ENCODE measurements around the gene ZBTB7A. TPM values are rescaled to one million over a fixed set of nuclear protein-coding genes. Genes with fewer than 3 reads are reported as not detected.
A peak's percentile ranks its signal among the peaks of the same experiment; 100 is the strongest.

The ZBTB7A gene
- total RNA-seq, 2 experiments from 2014 or later, result 67.4 to 72.6 TPM

DNA sequence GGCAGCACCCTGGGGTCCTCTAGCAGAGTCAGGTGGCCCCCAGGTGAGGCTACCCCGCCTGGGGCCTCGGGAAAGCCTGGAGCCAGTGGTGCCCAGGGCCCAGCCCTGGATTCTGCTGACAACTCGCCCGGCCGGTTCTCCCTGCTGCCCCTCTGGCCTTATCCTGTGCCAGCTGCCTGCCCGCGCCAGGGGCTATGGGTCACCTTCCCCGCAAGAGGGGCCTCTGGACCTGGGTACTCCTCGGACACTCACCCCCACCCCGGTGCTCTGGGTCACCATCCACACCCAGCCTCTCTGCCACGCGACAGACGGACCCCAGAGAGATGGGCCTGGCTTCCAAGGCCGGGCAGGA lies 24.0 kb downstream of the ZBTB7A start:
- Mint-ChIP-seq H3K9me3 (ENCODE audit: low read depth) (no peaks in the 10 kb centered on the region), H3K27ac (no peak overlapping the region), H3K4me3 (no peak overlapping the region), H3K27me3 (no peaks in the 10 kb centered on the region), H3K4me1 (peaks cover 3% of the 10 kb centered on the region), H3K36me3 (peaks cover 12% of the 10 kb centered on the region)
- CTCF ChIA-PET, result no interaction called here
- ATAC-seq (no peak), DNase-seq (no peak)

DNA sequence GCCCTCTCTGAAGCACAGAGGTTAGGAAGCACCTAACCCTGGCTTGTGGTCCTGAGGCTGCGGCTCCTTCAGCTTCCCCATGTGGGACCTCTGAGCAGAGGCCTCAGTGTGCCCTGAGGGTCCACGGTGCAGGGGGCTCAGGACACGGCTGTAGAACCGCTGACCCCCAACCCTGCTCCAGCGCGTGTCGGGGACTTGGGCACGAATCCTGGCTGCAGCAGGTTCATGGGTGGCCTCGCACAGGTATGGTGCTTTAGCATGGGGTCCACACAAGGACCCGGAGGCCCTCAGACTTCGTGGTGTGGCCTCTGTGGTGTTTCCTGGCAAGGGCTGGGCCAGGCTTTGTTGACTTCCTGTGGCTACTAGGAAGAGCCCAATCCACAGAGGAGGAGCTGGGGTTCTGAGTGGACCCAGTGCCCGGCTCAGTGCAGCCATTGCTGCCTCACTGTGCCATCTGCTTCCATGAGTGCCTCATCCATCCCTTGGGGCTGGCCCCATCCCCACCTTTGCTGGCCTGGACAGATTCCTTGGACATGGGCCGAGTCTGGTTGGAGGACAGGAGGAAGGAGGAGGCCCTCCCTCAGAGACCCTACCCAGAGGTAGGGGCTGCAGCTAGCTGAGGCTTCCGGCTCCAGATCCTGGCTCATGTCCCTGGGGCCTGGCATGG lies 24.5 kb downstream of the ZBTB7A start:
- no peak for ATAC-seq
- peaks cover 15% of the 10 kb centered on the region for H3K36me3 Mint-ChIP-seq
- H3K27me3 Mint-ChIP-seq, result no peaks in the 10 kb centered on the region
- H3K27ac Mint-ChIP-seq, result no peak overlapping the region
- H3K4me3 Mint-ChIP-seq, result no peak overlapping the region
- H3K4me1 Mint-ChIP-seq, result peaks cover 3% of the 10 kb centered on the region
- CTCF ChIA-PET, result no interaction called here
- no peaks in the 10 kb centered on the region for H3K9me3 Mint-ChIP-seq (ENCODE audit: low read depth)
- no peak for DNase-seq

- peaks cover 10% of the 10 kb centered on the region for H3K36me3 Mint-ChIP-seq
- H3K27ac Mint-ChIP-seq, result peak overlapping the region; percentile 45
- ATAC-seq, result no peak
Observed at GRCh38 chr19:4038661-4039423, 27.9 kb downstream of the ZBTB7A start.

DNA sequence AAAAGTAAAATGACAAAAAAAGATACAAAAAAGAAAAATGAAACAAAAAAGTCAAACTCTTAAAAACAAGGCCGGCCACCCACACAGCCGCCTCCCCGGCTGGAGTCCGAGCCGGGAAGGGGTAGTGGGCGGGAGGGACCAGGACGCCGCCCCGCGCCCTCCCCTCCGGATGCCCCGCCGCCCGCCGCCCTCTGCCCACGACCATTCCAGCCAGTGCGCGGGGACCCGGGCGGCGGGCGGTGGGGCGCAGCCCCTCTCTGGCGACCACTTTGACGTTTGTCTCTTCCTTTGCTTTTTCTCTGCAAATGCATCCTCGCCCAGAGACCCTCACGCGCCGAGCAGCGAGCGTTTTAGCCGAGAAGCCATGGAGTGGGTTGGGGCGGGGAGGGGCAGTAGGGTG lies 28.6 kb downstream of the ZBTB7A start:
- CTCF ChIA-PET, result no interaction called here
- Mint-ChIP-seq H3K27me3 (no peaks in the 10 kb centered on the region), H3K36me3 (peaks cover 10% of the 10 kb centered on the region), H3K4me1 (peaks cover 2% of the 10 kb centered on the region), H3K4me3 (no peak overlapping the region), H3K27ac (no peak overlapping the region), H3K9me3 (ENCODE audit: low read depth) (no peaks in the 10 kb centered on the region)
- ATAC-seq, result no peak
- DNase-seq, result no peak

More at GRCh38 chr19:4038661-4039423, 27.9 kb downstream of the ZBTB7A start:
- H3K4me1 Mint-ChIP-seq, result peaks cover 2% of the 10 kb centered on the region
- H3K4me3 Mint-ChIP-seq, result no peak overlapping the region
- CTCF ChIA-PET, result interaction anchor here (1.9 kb wide), 1 partner anchor 51 kb away, joined by 5 read pairs; no protein-coding TSS in a partner anchor
- DNase-seq, result no peak
- no peaks in the 10 kb centered on the region for H3K9me3 Mint-ChIP-seq (ENCODE audit: low read depth)
- no peaks in the 10 kb centered on the region for H3K27me3 Mint-ChIP-seq

- H3K9me3 Mint-ChIP-seq (ENCODE audit: low read depth), result no peaks in the 10 kb centered on the region
- H3K27me3 Mint-ChIP-seq, result no peaks in the 10 kb centered on the region
- H3K4me3 Mint-ChIP-seq, result no peak overlapping the region
- H3K36me3 Mint-ChIP-seq, result peaks cover 8% of the 10 kb centered on the region
- no peak for ATAC-seq
- CTCF ChIA-PET, result no interaction called here
- no peak overlapping the region for H3K27ac Mint-ChIP-seq
- DNase-seq, result no peak
- no peaks in the 10 kb centered on the region for H3K4me1 Mint-ChIP-seq
Observed at GRCh38 chr19:4037301-4037949, 29.3 kb downstream of the ZBTB7A start.

DNA sequence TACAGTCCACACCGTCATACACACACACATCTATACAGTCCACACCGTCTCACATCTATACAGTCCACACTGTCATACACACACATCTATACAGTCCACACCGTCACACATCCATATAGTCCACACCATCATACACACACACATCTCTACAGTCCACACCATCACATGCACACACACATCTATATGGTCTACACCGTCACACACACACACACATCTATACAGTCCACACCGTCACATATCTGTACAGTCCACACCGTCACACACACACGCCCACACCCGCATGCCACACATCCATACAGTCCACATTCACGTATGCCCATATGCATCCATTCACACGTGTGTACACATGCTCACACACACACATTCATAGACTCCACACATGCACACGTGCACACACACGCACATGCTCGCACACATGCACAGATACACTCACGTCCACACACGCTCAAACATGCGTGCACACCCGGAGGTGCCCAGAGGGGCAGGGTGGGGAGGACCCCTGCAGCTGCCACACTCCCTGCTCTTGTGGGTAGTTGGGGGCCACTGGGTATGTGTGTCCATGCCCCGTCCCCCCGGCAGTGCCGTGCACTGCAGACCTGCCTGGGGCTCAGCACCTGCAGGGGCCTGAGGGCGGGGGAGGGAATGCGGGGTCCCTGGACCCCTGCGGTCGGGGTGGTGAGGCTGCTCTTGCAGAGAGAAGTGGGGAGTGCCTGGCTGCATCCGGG lies 30.0 kb downstream of the ZBTB7A start:
- ATAC-seq, result no peak
- CTCF ChIA-PET, result no interaction called here
- Mint-ChIP-seq H3K9me3 (ENCODE audit: low read depth) (no peaks in the 10 kb centered on the region), H3K4me3 (no peak overlapping the region), H3K27me3 (no peaks in the 10 kb centered on the region), H3K4me1 (no peaks in the 10 kb centered on the region), H3K27ac (no peak overlapping the region), H3K36me3 (peaks cover 8% of the 10 kb centered on the region)
- DNase-seq, result no peak

GRCh38 chr19:4035582-4035981 lies 31.1 kb downstream of the ZBTB7A start:
- H3K9me3 Mint-ChIP-seq (ENCODE audit: low read depth), result no peaks in the 10 kb centered on the region
- H3K4me3 Mint-ChIP-seq, result no peak overlapping the region
- no peaks in the 10 kb centered on the region for H3K27me3 Mint-ChIP-seq
- DNase-seq, result no peak
- no peak overlapping the region for H3K27ac Mint-ChIP-seq
- no peaks in the 10 kb centered on the region for H3K4me1 Mint-ChIP-seq
- CTCF ChIA-PET, result no interaction called here
- ATAC-seq, result peak; percentile 12
- H3K36me3 Mint-ChIP-seq, result peaks cover 8% of the 10 kb centered on the region

DNA sequence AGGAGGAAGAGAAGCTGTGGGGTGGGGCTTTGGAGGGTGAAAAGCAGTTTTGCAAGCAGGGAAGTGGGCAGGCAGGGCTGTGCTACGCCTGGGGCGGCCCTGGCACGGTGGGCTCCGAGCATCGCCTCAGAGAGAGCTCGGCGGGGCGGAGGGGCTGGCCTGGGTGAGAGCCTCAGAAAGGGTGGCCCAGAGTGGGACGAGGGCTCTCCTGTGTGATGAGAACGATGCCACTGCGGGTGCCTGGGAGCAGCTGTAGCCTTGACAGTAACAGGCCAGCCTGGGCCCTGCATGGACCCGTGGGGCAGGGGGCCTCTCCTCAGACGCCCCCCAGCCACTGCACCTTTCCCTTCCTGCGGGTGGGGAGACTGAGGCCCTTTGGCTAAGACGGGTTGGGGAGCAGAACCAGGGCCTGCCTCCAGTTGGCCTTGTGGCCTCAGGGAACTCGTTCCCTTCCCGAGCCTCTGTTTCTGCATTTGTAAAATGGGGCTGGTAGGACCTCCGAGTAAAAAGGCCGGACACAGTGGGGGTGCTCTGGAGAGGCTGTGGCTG lies 31.6 kb downstream of the ZBTB7A start:
- Mint-ChIP-seq H3K36me3 (peaks cover 6% of the 10 kb centered on the region), H3K27me3 (no peaks in the 10 kb centered on the region), H3K27ac (no peak overlapping the region), H3K4me1 (no peaks in the 10 kb centered on the region), H3K9me3 (ENCODE audit: low read depth) (no peaks in the 10 kb centered on the region), H3K4me3 (no peak overlapping the region)
- CTCF ChIA-PET, result no interaction called here
- peak; percentile 22 for ATAC-seq
- no peak for DNase-seq

DNA sequence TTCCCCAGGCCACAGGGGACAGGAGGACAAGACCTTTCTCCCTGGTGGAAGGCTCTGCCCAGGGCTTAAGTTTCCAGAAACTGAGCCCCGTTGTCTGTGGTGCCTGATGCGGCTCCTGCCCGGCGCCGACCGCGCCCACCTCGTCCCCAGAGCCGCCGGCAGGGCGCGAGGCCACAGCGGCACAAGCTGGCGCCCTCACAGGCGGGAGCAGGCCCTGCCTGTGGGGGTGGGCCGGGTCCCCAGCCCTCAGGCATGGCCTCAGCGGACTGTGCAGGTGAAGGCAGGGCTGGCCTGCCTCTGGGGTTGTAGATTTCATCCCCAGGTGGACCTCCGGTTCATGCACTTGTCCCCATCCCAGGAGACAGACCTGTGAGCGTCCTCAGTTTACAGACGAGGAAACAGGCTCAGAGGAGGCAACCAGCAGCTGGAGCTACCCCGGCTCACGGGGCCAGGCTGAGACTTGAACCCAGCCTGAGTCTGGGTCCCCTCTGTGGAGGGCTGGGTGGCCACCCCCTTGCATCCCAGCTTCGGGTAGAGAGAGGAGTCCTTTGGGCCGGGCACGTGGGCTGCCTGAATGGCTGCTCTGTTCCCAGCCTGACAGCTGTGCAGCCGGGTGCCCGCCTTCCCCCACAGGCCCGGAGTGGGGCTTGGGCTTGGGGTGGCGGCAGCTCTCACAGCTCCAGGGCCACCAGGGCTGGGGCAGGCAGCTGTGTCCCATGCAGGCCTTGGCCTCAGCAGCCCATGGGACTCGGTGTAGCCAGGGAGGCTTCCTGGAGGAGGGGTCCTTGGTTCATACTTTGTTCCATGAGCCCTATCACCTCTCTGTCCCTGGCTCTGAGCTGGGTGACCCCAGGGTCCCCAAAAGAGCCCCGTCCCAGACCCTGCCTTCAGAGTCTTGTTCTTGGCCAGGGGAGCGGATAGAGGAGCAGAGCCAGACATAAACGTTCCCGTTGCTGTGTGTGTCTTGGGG lies 32.4 kb downstream of the ZBTB7A start:
- DNase-seq, result no peak
- peaks cover 5% of the 10 kb centered on the region for H3K36me3 Mint-ChIP-seq
- no peak overlapping the region for H3K4me3 Mint-ChIP-seq
- ATAC-seq, result no peak
- H3K27me3 Mint-ChIP-seq, result no peaks in the 10 kb centered on the region
- H3K9me3 Mint-ChIP-seq (ENCODE audit: low read depth), result no peaks in the 10 kb centered on the region
- no peak overlapping the region for H3K27ac Mint-ChIP-seq
- no peaks in the 10 kb centered on the region for H3K4me1 Mint-ChIP-seq
- CTCF ChIA-PET, result no interaction called here

GRCh38 chr19:4033028-4033956 lies 33.4 kb downstream of the ZBTB7A start:
- Mint-ChIP-seq H3K36me3 (peaks cover 5% of the 10 kb centered on the region), H3K27ac (no peak overlapping the region), H3K9me3 (ENCODE audit: low read depth) (no peaks in the 10 kb centered on the region), H3K4me1 (no peaks in the 10 kb centered on the region), H3K4me3 (no peak overlapping the region), H3K27me3 (no peaks in the 10 kb centered on the region)
- ATAC-seq (no peak), DNase-seq (no peak)
- CTCF ChIA-PET, result no interaction called here

GRCh38 chr19:4032436-4032835 lies 34.3 kb downstream of the ZBTB7A start:
- Mint-ChIP-seq H3K36me3 (no peaks in the 10 kb centered on the region), H3K4me3 (no peak overlapping the region), H3K27me3 (no peaks in the 10 kb centered on the region), H3K9me3 (ENCODE audit: low read depth) (no peaks in the 10 kb centered on the region), H3K4me1 (no peaks in the 10 kb centered on the region), H3K27ac (no peak overlapping the region)
- no peak for DNase-seq
- CTCF ChIA-PET, result interaction anchor here (0.9 kb wide), 1 partner anchor 25 kb away, joined by 3 read pairs; the partner anchor contains the start of gene PIAS4
- no peak for ATAC-seq

GRCh38 chr19:4031420-4031819 lies 35.3 kb downstream of the ZBTB7A start:
- DNase-seq, result no peak
- H3K27me3 Mint-ChIP-seq, result no peaks in the 10 kb centered on the region
- no peak for ATAC-seq
- H3K27ac Mint-ChIP-seq, result no peak overlapping the region
- no peaks in the 10 kb centered on the region for H3K9me3 Mint-ChIP-seq (ENCODE audit: low read depth)
- no peaks in the 10 kb centered on the region for H3K36me3 Mint-ChIP-seq
- H3K4me1 Mint-ChIP-seq, result no peaks in the 10 kb centered on the region
- no peak overlapping the region for H3K4me3 Mint-ChIP-seq
- CTCF ChIA-PET, result interaction anchor here (0.7 to 0.9 kb wide), 2 partner anchors 24 to 175 kb away, joined by 3 read pairs; partner anchors contain the start of gene PIAS4
